Trophoblast cell (in vitro differentiated cells and primary cell): ENCODE data around the gene ITSN2.
"Not testable (repeated sequence)": the region's sequence is repeated elsewhere in the genome, so short reads cannot be mapped to it uniquely, and the experiment has no call there.

Experiments
- DNase-seq, 2 donors: peaks; one replicate each; pipeline ENCODE4 v3.0.0-alpha.2; 2016
- H2AFZ ChIP-seq: 2 replicates; pipeline ENCODE4 v1.6.1; 2013; ENCODE audit warnings: low read length, moderate library complexity, mild to moderate bottlenecking; ENCODE audit not compliant: insufficient read depth, poor library complexity
- H2AK5ac ChIP-seq: 2 replicates; pipeline ENCODE4 v1.6.1; 2013; ENCODE audit warnings: mild to moderate bottlenecking, low read length
- H2BK120ac ChIP-seq: 2 replicates; pipeline ENCODE4 v1.6.1; 2013; ENCODE audit warnings: low read length, mild to moderate bottlenecking, moderate library complexity; ENCODE audit not compliant: insufficient read depth, poor library complexity
- H2BK12ac ChIP-seq: 2 replicates; pipeline ENCODE4 v1.6.1; 2013; ENCODE audit warnings: mild to moderate bottlenecking, low read length, moderate library complexity
- H2BK5ac ChIP-seq: 2 replicates; pipeline ENCODE4 v1.6.1; 2013; ENCODE audit warnings: low read length, low read depth, moderate library complexity, mild to moderate bottlenecking; ENCODE audit not compliant: poor library complexity
- H3K14ac ChIP-seq: 2 replicates; pipeline ENCODE4 v1.6.1; 2013; ENCODE audit warnings: mild to moderate bottlenecking, low read length
- H3K18ac ChIP-seq: 2 replicates; pipeline ENCODE4 v1.6.1; 2013; ENCODE audit warnings: mild to moderate bottlenecking, low read length
- H3K23ac ChIP-seq: 2 replicates; pipeline ENCODE4 v1.6.1; 2013; ENCODE audit warnings: low read length
- H3K27ac ChIP-seq: 2 replicates; pipeline ENCODE4 v1.5.1; 2013; ENCODE audit warnings: low read depth, mild to moderate bottlenecking, inconsistent platforms, low read length, moderate library complexity
- H3K27me3 ChIP-seq: 2 replicates; pipeline ENCODE4 v1.6.1; 2013; ENCODE audit warnings: inconsistent platforms, mild to moderate bottlenecking, low read length, moderate library complexity; ENCODE audit not compliant: insufficient read depth
- H3K36me3 ChIP-seq, 2 experiments: 1 replicate in 1 of 2; 2 replicates in 1 of 2; pipeline ENCODE4 v1.6.1; 2013; ENCODE audit warnings: low read length in 2 of 2, mild to moderate bottlenecking in 2 of 2, moderate library complexity in 1 of 2; ENCODE audit not compliant: insufficient read depth in 2 of 2, control insufficient read depth in 1 of 2
- H3K4ac ChIP-seq: 2 replicates; pipeline ENCODE4 v1.6.1; 2013; ENCODE audit warnings: low read depth, mild to moderate bottlenecking, low read length, moderate library complexity
- H3K4me1 ChIP-seq, 2 experiments: 1 replicate in 1 of 2; 2 replicates in 1 of 2; pipeline ENCODE4 v1.6.1; 2013; ENCODE audit warnings: low read length in 2 of 2, mild to moderate bottlenecking in 2 of 2, moderate library complexity in 1 of 2; ENCODE audit not compliant: insufficient read depth in 2 of 2, control insufficient read depth in 1 of 2
- H3K4me2 ChIP-seq: 2 replicates; pipeline ENCODE4 v1.6.1; 2013; ENCODE audit warnings: inconsistent platforms, mild to moderate bottlenecking, low read length, moderate library complexity
- H3K4me3 ChIP-seq: 2 replicates; pipeline ENCODE4 v1.5.1; 2013; ENCODE audit warnings: mild to moderate bottlenecking, low read depth, low read length, inconsistent platforms
- H3K79me1 ChIP-seq: one replicate; pipeline ENCODE4 v1.6.1; 2013; ENCODE audit warnings: low read length
- H3K79me2 ChIP-seq: 2 replicates; pipeline ENCODE4 v1.6.1; 2013; ENCODE audit warnings: low read length, mild to moderate bottlenecking; ENCODE audit not compliant: control insufficient read depth, insufficient read depth, poor library complexity
- H3K9ac ChIP-seq: 2 replicates; pipeline ENCODE4 v1.6.1; 2013; ENCODE audit warnings: mild to moderate bottlenecking, low read length
- H3K9me3 ChIP-seq: 2 replicates; pipeline ENCODE4 v1.6.1; 2013; ENCODE audit warnings: low read depth, mild to moderate bottlenecking, control low read depth, inconsistent platforms, low read length; ENCODE audit not compliant: insufficient read depth
- H4K12ac ChIP-seq: 2 replicates; pipeline ENCODE4 v1.6.1; 2013; ENCODE audit warnings: low read depth, mild to moderate bottlenecking, low read length, moderate library complexity
- H4K8ac ChIP-seq: 2 replicates; pipeline ENCODE4 v1.6.1; 2013; ENCODE audit warnings: low read depth, mild to moderate bottlenecking, low read length, moderate library complexity
- H4K91ac ChIP-seq: one replicate; pipeline ENCODE4 v1.6.1; 2013; ENCODE audit warnings: low read depth, mild to moderate bottlenecking, low read length, moderate library complexity
- WGBS: extraction: QIAGEN DNeasy Blood & Tissue Kit; methylation state at CpG from one replicate; pipeline ENCODE4 v1.1.7; 2013; ENCODE audit warnings: missing lambda C conversion rate; ENCODE audit not compliant: insufficient read length, insufficient coverage; ENCODE audit errors: extremely low coverage; 5-methylcytosine and 5-hydroxymethylcytosine counted together

ITSN2 gene

GRCh38 chr2:24342110-24342910 is 18.0 kb downstream of the ITSN2 start:
- H4K8ac ChIP-seq, result no peak overlapping the region
- no CpG with 5 or more reads among the region's 9 CpGs for WGBS

GRCh38 chr2:24339856-24340262 is 20.5 kb downstream of the ITSN2 start:
- no peaks in the 10 kb centered on the region for H3K79me1 ChIP-seq
- H2BK12ac ChIP-seq, result no peak overlapping the region
- no peak overlapping the region for H2BK5ac ChIP-seq
- no peak overlapping the region for H3K4ac ChIP-seq
- no peak overlapping the region for H3K27ac ChIP-seq
- no peak overlapping the region for H3K18ac ChIP-seq
- no peak overlapping the region for H4K8ac ChIP-seq
- no peak overlapping the region for H3K23ac ChIP-seq
- H2AK5ac ChIP-seq, result no peak overlapping the region
- H4K12ac ChIP-seq, result no peak overlapping the region
- H3K79me2 ChIP-seq, result peaks cover 2% of the 10 kb centered on the region
- no peak for DNase-seq
- no peak overlapping the region for H3K14ac ChIP-seq
- H3K36me3 ChIP-seq, result no peaks in the 10 kb centered on the region
- WGBS, result no CpG with 5 or more reads among the region's 6 CpGs
- no peak overlapping the region for H3K9ac ChIP-seq
- H3K27me3 ChIP-seq, result no peaks in the 10 kb centered on the region
- H3K4me2 ChIP-seq, result no peak overlapping the region
- H3K4me3 ChIP-seq, result no peak overlapping the region
- H3K9me3 ChIP-seq, result no peaks in the 10 kb centered on the region
- no peak overlapping the region for H2AFZ ChIP-seq
- H2BK120ac ChIP-seq, result no peak overlapping the region
- no peaks in the 10 kb centered on the region for H3K4me1 ChIP-seq
- no peak overlapping the region for H4K91ac ChIP-seq

More at GRCh38 chr2:24342110-24342910, 18.0 kb downstream of the ITSN2 start:
- Histone ChIP-seq H2AFZ (no peak overlapping the region), H3K27me3 (no peaks in the 10 kb centered on the region), H2BK120ac (no peak overlapping the region), H3K4me3 (no peak overlapping the region), H2BK5ac (no peak overlapping the region), H3K27ac (no peak overlapping the region), H3K18ac (no peak overlapping the region), H3K14ac (no peak overlapping the region), H3K4ac (no peak overlapping the region), H2BK12ac (no peak overlapping the region), H3K79me2 (peaks cover 2% of the 10 kb centered on the region), H3K23ac (no peak overlapping the region), H2AK5ac (no peak overlapping the region), H4K91ac (no peak overlapping the region), H3K4me1 (no peaks in the 10 kb centered on the region), H3K79me1 (no peaks in the 10 kb centered on the region), H4K12ac (no peak overlapping the region), H3K9ac (no peak overlapping the region), H3K36me3 (no peaks in the 10 kb centered on the region), H3K9me3 (no peaks in the 10 kb centered on the region), H3K4me2 (no peak overlapping the region)
- peak in 1 of 2 donors; percentile 22 for DNase-seq

GRCh38 chr2:24339098-24339497 is 21.2 kb downstream of the ITSN2 start:
- H3K4me3 ChIP-seq, H3K18ac ChIP-seq, H4K12ac ChIP-seq, H4K91ac ChIP-seq, H2BK120ac ChIP-seq, DNase-seq, H3K79me2 ChIP-seq, H3K4ac ChIP-seq, H3K4me1 ChIP-seq, H3K4me2 ChIP-seq, H4K8ac ChIP-seq, H3K23ac ChIP-seq, H3K9ac ChIP-seq, H3K79me1 ChIP-seq, H3K36me3 ChIP-seq, H3K9me3 ChIP-seq, H3K27ac ChIP-seq, H2BK5ac ChIP-seq, H2AK5ac ChIP-seq, H3K27me3 ChIP-seq, H3K14ac ChIP-seq, H2BK12ac ChIP-seq, H2AFZ ChIP-seq: not testable (repeated sequence)
- WGBS, result no CpG with 5 or more reads among the region's 9 CpGs

GRCh38 chr2:24337890-24338289 is 22.4 kb downstream of the ITSN2 start:
- H3K27me3 ChIP-seq, result no peaks in the 10 kb centered on the region
- H3K4me1 ChIP-seq, result no peaks in the 10 kb centered on the region
- no peak overlapping the region for H3K18ac ChIP-seq
- H3K79me2 ChIP-seq, result peaks cover 2% of the 10 kb centered on the region
- no peaks in the 10 kb centered on the region for H3K79me1 ChIP-seq
- no peak overlapping the region for H3K9ac ChIP-seq
- no peak overlapping the region for H3K14ac ChIP-seq
- no CpG with 5 or more reads among the region's 1 CpG for WGBS
- H2BK5ac ChIP-seq, result no peak overlapping the region
- no peaks in the 10 kb centered on the region for H3K9me3 ChIP-seq
- DNase-seq, result no peak
- H2BK120ac ChIP-seq, result no peak overlapping the region
- H3K36me3 ChIP-seq, result no peaks in the 10 kb centered on the region
- H3K23ac ChIP-seq, result no peak overlapping the region
- no peak overlapping the region for H3K4me2 ChIP-seq
- H4K8ac ChIP-seq, result no peak overlapping the region
- H3K4ac ChIP-seq, result no peak overlapping the region
- no peak overlapping the region for H3K4me3 ChIP-seq
- H3K27ac ChIP-seq, result no peak overlapping the region
- H4K12ac ChIP-seq, result no peak overlapping the region
- H2AK5ac ChIP-seq, result no peak overlapping the region
- no peak overlapping the region for H2AFZ ChIP-seq
- no peak overlapping the region for H2BK12ac ChIP-seq
- no peak overlapping the region for H4K91ac ChIP-seq
